ENCODE data around the gene ZNF574. TPM values are rescaled to one million over a fixed set of nuclear protein-coding genes. Genes with fewer than 3 reads are reported as not detected.

The ZNF574 gene
- polyA plus RNA-seq, 1 donor (not counting 4 experiments of a cell fraction or from before 2014, with no cell fraction given) = 6.8 TPM

GRCh38 chr19:42088471-42089190, 12.7 kb downstream of the ZNF574 start:
- Histone ChIP-seq H3K9me3 (ENCODE audit: control insufficient read depth, low read depth, low read length) (no peaks in the 10 kb centered on the region), H3K27me3 (ENCODE audit: control insufficient read depth, extremely low read depth, insufficient read depth, low read length) (no peaks in the 10 kb centered on the region), H3K27ac (ENCODE audit: control insufficient read depth, insufficient read depth, low read length) (no peak overlapping the region), H4K20me1 (ENCODE audit: control insufficient read depth, extremely low read depth, insufficient read depth, low read length) (no peaks in the 10 kb centered on the region), H3K79me2 (ENCODE audit: control insufficient read depth, insufficient read depth, low read length) (no peaks in the 10 kb centered on the region), H2AFZ (ENCODE audit: control insufficient read depth, low read length) (no peak overlapping the region), H3K36me3 (ENCODE audit: control insufficient read depth in 2 of 2, extremely low read depth in 1 of 2, insufficient read depth in 2 of 2, low read length in 2 of 2) (no peaks in the 10 kb centered on the region), H3K9ac (ENCODE audit: control insufficient read depth, extremely low read depth, insufficient read depth, low read length) (no peak overlapping the region), H3K4me2 (ENCODE audit: control insufficient read depth, extremely low read depth, insufficient read depth, low read depth, low read length) (peak overlapping the region; percentile 48), H3K4me3 (ENCODE audit: control insufficient read depth in 2 of 3, extremely low read depth in 1 of 3, insufficient read depth in 2 of 3, low read depth in 1 of 3, low read length in 3 of 3) (no peak overlapping the region), H3K9me1 (ENCODE audit: control insufficient read depth, extremely low read depth, insufficient read depth, low read length) (no peaks in the 10 kb centered on the region), H3K4me1 (ENCODE audit: control insufficient read depth, extremely low read depth, insufficient read depth, low read length) (peaks cover 11% of the 10 kb centered on the region)
- FAIRE-seq = no peak
- no peak for TF ChIP-seq EZH2 (IDR thresholded peaks at IDR 0.05; ENCODE audit: low read length)
- TF ChIP-seq CTCF (optimal IDR thresholded peaks at IDR 0.05 in 1 of 3, IDR thresholded peaks at IDR 0.05 in 1 of 3, conservative IDR thresholded peaks at IDR 0.05 in 1 of 3; ENCODE audit: extremely low read depth in 1 of 3, insufficient read depth in 2 of 3, low read length in 3 of 3) = no peak
- DNase-seq (ENCODE audit: low read depth, low spot score) = no peak
- dilution Hi-C loops (cut with MboI; ENCODE audit: extremely low pct_ligation_motif_present, low sequenced_read_pairs) = no loop called here

- no peaks in the 10 kb centered on the region for H3K27me3 ChIP-seq (ENCODE audit: control insufficient read depth, extremely low read depth, insufficient read depth, low read length)
- no peaks in the 10 kb centered on the region for H3K36me3 ChIP-seq (ENCODE audit: control insufficient read depth in 2 of 2, extremely low read depth in 1 of 2, insufficient read depth in 2 of 2, low read length in 2 of 2)
- H3K27ac ChIP-seq (ENCODE audit: control insufficient read depth, insufficient read depth, low read length) = no peak overlapping the region
- H2AFZ ChIP-seq (ENCODE audit: control insufficient read depth, low read length) = no peak overlapping the region
- FAIRE-seq (no peak), DNase-seq (ENCODE audit: low read depth, low spot score) (no peak)
- dilution Hi-C loops (cut with MboI; ENCODE audit: extremely low pct_ligation_motif_present, low sequenced_read_pairs) = no loop called here
- no peaks in the 10 kb centered on the region for H4K20me1 ChIP-seq (ENCODE audit: control insufficient read depth, extremely low read depth, insufficient read depth, low read length)
- no peaks in the 10 kb centered on the region for H3K79me2 ChIP-seq (ENCODE audit: control insufficient read depth, insufficient read depth, low read length)
- H3K4me2 ChIP-seq (ENCODE audit: control insufficient read depth, extremely low read depth, insufficient read depth, low read depth, low read length) = no peak overlapping the region
- TF ChIP-seq CTCF (optimal IDR thresholded peaks at IDR 0.05 in 1 of 3, IDR thresholded peaks at IDR 0.05 in 1 of 3, conservative IDR thresholded peaks at IDR 0.05 in 1 of 3; ENCODE audit: extremely low read depth in 1 of 3, insufficient read depth in 2 of 3, low read length in 3 of 3) (no peak), EZH2 (IDR thresholded peaks at IDR 0.05; ENCODE audit: low read length) (no peak)
- no peaks in the 10 kb centered on the region for H3K9me3 ChIP-seq (ENCODE audit: control insufficient read depth, low read depth, low read length)
- H3K9ac ChIP-seq (ENCODE audit: control insufficient read depth, extremely low read depth, insufficient read depth, low read length) = no peak overlapping the region
- peaks cover 11% of the 10 kb centered on the region for H3K4me1 ChIP-seq (ENCODE audit: control insufficient read depth, extremely low read depth, insufficient read depth, low read length)
- H3K9me1 ChIP-seq (ENCODE audit: control insufficient read depth, extremely low read depth, insufficient read depth, low read length) = no peaks in the 10 kb centered on the region
- no peak overlapping the region for H3K4me3 ChIP-seq (ENCODE audit: control insufficient read depth in 2 of 3, extremely low read depth in 1 of 3, insufficient read depth in 2 of 3, low read depth in 1 of 3, low read length in 3 of 3)
Measured at GRCh38 chr19:42089191-42089750, 13.3 kb downstream of the ZNF574 start.

Data from keratinocyte (primary cell).